Stimulated activated CD4-positive, alpha-beta T cell treated with anti-CD3 and anti-CD28 coated beads, Interleukin-15, amount 100 ng/mL, for 48 hours (primary cell): Measurements from ENCODE around the gene ELP1.
"Not testable (repeated sequence)": the region's sequence is repeated elsewhere in the genome, so short reads cannot be mapped to it uniquely, and the experiment has no call there.

Experiments
- DNase-seq, 2 donors: peaks; one replicate each; pipeline ENCODE4 v3.0.0-alpha.2; 2020; ENCODE audit warnings: low read depth in 2 of 2

ELP1 gene

DNA sequence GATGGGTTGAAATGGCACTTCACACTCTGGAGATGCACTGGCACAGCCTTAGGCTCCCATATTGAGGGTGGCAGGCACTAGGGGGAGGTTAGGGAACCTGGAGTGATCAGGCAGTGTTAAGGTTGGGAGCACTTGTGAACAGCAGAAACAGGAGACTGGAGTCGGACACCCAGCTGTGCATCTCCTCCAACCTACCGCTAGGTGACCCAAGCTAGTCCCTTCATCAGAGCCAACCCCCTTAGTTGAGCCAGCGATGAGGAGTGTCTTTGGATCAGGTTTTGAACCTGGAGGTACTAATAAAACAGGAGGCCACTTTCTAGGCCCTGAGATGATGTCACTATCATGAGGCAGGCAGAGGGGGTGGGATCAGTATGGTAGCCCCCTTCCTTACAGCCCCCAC is 79.8 kb downstream of the ELP1 start:
- no peak for DNase-seq

DNA sequence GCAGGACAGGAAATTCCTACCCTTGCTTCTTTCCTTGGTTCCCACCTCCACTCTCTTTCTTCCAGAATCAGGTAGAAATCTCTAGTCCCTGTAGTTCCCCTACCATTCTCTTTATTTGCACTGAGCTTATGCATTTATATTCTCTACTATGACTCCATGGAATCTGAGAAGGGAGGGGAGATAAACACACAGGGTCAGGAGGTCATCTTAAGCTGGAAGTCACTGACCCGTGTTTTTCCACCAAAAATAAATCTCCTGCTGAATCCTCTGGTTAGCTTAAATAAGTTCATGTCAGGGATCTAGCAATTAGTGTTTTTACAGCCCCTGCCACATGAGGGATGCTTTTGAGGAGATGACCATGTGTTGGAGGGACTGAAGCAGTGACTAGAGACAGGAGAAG is 81.8 kb downstream of the ELP1 start:
- DNase-seq: no peak

DNA sequence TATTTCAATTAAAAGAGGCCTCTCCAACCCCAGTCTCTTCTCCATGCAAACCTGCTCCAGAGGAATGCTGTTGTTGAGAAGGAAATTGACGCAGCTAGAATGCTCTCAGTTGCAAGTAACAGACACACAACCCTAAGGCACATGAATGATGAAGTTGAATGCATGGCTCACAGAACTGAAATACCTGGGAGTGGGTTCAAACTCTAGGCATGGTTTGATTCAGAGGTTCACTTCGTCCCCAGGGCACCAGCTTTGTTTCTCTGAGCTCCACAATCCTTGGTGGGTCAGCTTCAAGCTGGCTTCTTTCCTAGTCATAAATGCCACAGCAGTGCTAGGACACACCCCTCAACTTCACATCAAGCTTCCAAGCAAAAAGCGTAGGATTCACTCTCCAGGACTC is 82.8 kb downstream of the ELP1 start:
- DNase-seq: no peak

DNA sequence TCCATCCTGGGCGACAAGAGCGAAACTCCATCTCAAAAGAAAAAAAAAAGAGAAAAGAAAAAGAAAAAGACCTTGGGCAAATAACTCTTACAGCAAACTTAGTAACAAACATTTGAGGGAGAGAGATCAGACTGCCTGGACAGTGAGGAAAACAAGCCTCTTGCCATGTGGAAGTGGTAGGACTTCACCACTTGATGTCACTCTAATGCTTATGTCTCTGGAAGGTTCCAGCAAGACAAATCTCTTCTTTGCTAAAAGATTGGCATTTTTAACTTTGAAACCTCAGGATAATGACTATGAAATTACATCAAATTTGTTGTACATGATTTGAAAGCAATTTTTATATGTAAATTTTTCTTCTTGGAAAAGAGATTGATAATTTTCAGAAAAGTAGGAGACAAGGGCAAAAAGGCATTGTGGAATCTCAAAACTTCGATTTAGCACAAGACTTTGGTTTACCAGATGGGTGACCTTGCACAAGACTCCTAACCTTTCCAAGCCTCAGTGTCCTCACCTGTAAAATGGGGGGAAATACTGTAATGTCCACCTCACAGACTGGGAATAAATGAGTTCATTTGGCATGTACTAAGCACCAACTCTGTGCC is 83.5 kb downstream of the ELP1 start:
- no peak for DNase-seq

DNA sequence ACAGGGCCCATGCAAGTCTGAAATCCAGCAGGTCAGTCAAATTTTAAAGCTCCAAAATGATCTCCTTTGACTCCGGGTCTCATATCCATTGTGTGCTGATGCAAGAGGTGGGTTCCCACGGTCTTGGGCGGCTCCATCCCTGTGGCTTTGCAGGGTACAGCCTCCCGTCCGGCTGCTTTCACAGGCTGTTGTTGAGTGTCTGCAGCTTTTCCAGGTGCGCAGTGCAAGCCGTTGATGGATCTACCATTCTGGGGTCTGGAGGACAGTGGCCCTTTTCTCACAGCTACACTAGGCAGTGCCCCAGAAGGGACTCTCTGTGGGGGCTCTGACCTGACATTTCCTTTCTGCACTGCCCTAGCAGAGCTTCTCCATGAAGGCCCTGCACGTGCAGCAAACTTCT is 85.6 kb downstream of the ELP1 start:
- DNase-seq: not testable (repeated sequence)

- DNase-seq: no peak
These were observed 88.0 kb downstream of the ELP1 start for GRCh38 chr9:108845947-108846346.

DNA sequence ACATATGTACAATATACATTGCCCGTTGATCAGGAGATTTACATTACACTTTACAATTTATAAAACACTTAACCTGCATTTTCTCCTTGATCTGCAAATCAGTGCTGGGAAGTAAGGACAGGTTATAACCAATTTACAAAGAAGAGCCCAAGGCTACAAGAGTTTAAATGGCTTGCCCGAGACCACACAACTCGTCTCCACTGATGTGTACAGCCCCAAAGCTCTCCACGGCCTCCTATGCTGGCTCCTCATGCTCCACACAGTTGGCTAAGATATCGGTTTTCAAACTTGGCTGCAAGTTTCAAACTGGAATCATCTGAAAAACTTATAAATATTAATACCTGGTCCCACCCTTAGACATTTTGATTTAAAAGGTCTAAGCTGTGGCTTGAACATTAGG is 88.4 kb downstream of the ELP1 start:
- no peak for DNase-seq

DNA sequence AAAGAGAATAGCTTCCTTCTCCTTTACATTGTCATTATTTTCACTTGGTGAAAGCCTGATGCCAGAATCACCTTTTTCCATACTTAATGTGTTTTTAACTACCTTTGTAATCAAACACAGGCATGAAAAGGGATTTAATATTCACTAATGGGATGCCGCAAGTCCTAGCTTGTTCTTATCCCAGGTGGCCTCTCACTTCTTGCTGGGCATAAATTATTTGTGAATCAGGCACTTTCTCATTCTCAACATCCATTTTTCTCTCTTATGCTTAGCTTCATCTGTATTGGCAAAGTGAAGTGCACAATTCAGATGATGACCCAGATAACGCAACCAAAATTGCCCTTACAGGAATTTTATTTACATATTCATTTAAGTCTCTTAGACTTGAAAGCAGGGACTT is 89.1 kb downstream of the ELP1 start:
- DNase-seq: no peak

- no peak for DNase-seq
These were observed 89.5 kb downstream of the ELP1 start for GRCh38 chr9:108844391-108844790.

- DNase-seq: peak in 1 of 2 donors; percentile 15
These were observed 91.2 kb downstream of the ELP1 start for GRCh38 chr9:108842610-108843295.

- not testable (repeated sequence) for DNase-seq
These were observed 94.4 kb downstream of the ELP1 start for GRCh38 chr9:108839561-108839960.

DNA sequence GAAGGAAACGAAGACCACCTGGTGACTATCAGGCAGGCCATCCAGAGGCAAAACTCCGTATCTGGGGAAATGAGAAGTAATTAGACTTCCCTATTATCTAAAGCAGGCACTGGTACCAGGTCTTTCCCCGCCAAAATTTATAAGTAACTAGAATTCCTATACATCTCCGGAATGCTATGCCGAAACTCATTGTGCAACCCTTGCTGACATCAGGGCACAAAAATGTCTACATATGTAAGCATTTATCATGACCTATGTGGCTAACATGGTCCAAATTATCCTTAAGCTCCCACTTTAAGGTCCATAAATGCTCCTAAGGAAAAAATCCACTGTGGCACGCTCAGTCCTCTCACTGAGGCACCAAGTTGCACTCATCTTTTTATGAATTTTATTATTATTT is 95.9 kb downstream of the ELP1 start:
- DNase-seq: no peak

DNA sequence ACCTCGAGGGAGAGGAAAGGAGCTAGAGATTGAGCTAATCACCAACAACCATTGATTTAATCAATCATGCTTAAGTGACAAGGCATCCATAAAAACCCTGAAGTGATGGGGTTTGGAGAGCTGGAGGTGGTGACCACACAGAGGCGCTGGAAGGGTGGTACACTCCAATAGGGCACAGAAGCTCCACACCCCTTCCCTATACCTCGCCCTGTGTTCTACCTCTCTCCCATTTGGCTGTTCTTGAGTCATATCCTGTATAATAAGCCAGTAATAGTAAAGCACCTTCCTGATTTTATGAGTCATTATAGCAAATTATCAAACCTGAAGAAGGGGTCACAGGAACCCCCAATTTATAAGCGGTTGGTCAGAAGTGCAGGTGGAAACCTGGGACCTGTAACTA is 96.4 kb downstream of the ELP1 start:
- no peak for DNase-seq

DNA sequence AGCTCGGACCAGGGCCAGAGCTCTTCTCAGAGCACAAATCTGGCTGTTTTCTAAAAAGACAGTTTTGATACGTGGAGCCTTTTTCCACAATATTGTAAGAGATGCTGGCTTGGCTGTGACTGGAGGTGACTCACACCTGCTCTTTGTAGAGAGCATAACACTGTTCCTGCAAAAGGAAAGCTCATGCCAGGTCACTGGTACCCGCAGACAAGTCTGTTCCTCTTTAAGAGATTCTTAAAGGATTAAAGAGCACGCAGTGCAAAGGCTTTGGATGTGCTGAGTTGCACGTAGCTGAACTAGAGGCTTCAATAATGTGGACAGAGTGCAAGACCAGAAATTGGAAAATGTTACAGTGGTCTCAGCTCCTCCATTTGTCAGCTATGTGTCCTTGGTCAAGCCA is 97.1 kb downstream of the ELP1 start:
- DNase-seq: no peak

DNA sequence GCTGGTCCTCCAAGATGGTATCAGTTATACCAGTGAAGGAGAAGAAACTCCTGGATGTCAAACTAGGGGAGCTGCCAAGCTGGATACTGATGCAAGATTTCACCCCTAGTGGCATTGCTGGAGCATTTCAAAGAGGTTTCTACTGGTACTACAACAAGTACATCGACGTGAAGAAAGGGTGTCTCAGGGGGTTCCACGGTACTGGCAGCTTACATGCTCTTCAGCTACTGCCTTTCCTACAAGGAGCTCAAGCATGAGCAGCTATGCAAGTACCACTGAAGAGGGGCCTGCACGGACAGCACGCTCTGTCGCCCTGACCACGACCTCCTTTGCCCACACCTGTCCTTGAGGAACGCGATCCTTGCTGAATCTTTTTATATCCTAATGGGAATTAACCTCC is 97.6 kb downstream of the ELP1 start:
- DNase-seq: no peak

- no peak for DNase-seq
These were observed 98.1 kb downstream of the ELP1 start for GRCh38 chr9:108835831-108836230.

DNA sequence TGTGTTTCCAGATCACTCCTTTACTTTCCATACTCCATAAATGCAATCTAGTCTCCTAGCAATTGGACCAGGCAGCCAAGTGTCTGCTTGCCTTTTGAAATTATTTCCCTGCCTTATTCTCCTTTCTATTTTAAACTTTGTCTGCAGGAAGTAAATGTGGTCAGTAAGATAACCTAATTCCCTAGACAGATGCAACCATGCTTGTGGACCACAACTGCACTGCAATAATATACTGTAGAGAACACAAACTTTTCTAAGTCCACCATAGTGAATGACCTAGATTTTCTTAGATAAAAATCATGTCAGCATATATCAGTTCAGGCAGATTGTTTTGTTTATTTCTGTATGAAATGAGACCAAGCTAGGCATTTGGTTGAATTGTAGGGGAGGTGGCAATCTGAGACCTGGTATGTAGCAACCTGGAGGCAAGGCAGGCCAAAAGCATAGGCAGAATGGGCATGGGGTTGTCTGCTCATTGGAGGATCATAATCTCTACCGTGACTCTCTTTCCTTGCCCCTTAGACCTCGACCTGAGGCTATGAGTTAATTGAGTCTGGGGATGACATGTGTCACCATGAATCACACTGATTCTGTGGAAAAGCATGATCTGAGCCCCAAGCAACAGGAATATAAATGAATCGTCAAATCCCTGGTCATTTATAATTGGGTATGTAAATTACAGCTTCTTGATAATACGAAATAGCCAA is 98.8 kb downstream of the ELP1 start:
- no peak for DNase-seq

DNA sequence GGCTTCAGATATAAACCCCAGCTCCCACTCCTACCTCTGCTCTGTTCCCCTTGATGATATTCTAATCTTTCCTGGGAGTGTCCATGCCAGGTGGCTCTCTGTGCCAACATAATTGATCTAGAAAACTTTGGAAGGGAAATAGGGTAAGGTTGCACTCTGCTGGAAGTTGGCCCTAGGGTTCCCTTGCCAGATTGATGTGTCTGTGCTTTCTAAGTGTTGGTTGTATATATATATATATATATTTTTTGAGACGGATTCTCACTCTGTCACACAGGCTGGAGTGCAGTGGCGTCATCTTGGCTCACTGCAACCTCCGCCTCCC is 101.8 kb downstream of the ELP1 start:
- DNase-seq: no peak

GRCh38 chr9:108831496-108832178 is 102.3 kb downstream of the ELP1 start:
- DNase-seq: no peak

DNA sequence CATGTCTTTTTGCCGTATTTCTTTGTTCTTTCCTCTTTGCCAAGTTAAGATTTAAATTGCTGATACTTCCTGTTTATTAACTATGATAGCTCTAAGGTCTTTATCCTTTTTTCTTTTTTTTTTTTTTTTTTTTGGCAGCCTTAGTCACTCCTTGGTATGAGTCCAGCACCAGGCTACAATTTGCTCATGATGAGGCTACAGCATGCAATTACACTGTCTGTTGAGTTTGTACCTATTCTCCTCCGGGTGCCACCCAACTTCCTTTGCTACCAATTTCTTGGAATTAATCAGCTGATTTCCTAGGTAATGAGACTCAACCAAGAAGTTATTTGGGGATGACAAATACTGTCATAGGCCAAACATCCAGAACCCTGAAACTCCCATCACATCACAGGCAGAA is 103.7 kb downstream of the ELP1 start:
- no peak for DNase-seq

- DNase-seq: no peak
These were observed 110.1 kb downstream of the ELP1 start for GRCh38 chr9:108823829-108824228.
